Hepatocyte (in vitro differentiated cells): ENCODE measurements around the gene KCNJ16. TPM values are rescaled to one million over a fixed set of nuclear protein-coding genes. Genes with fewer than 3 reads are reported as not detected.

Source experiments
- DNase-seq: peaks from one replicate; pipeline ENCODE4 v3.0.0-alpha.2; 2016; ENCODE audit warnings: low spot score
- H2AFZ ChIP-seq: fragments of 200-600 bp; sonication (generic); 2 replicates; pipeline ENCODE4 v1.6.0; 2016; ENCODE audit warnings: antibody characterized with exemption, mild to moderate bottlenecking
- H3K27ac ChIP-seq: fragments of 200-600 bp; sonication (generic); 2 replicates; pipeline ENCODE4 v1.5.1; 2016; ENCODE audit warnings: mild to moderate bottlenecking
- H3K27me3 ChIP-seq: fragments of 200-600 bp; sonication (generic); 2 replicates; pipeline ENCODE4 v1.6.1; 2016
- H3K36me3 ChIP-seq: fragments of 200-600 bp; sonication (generic); replicated peaks from 2 replicates; pipeline ENCODE4 v1.5.1; 2016; ENCODE audit warnings: low read depth; ENCODE audit not compliant: insufficient read depth
- H3K4me1 ChIP-seq: fragments of 200-600 bp; sonication (generic); 2 replicates; pipeline ENCODE4 v1.5.1; 2016; ENCODE audit warnings: mild to moderate bottlenecking, moderate library complexity; ENCODE audit not compliant: insufficient read depth
- H3K4me2 ChIP-seq: fragments of 200-600 bp; sonication (generic); 2 replicates; pipeline ENCODE4 v1.6.0; 2016
- H3K4me3 ChIP-seq: fragments of 200-600 bp; sonication (generic); 2 replicates; pipeline ENCODE4 v1.5.1; 2016; ENCODE audit warnings: mild to moderate bottlenecking
- H3K79me2 ChIP-seq: fragments of 200-600 bp; sonication (generic); 2 replicates; pipeline ENCODE4 v1.6.0; 2017; ENCODE audit warnings: mild to moderate bottlenecking
- H3K9me2 ChIP-seq: fragments of 200-600 bp; sonication (generic); replicated peaks from 2 replicates; pipeline ENCODE4 v1.6.0; 2017; ENCODE audit warnings: mild to moderate bottlenecking; ENCODE audit not compliant: insufficient read depth
- H3K9me3 ChIP-seq: fragments of 200-600 bp; sonication (generic); 2 replicates; pipeline ENCODE4 v1.5.1; 2016; ENCODE audit warnings: low read depth, mild to moderate bottlenecking
- H4K20me1 ChIP-seq: fragments of 200-600 bp; sonication (generic); 2 replicates; pipeline ENCODE4 v1.6.0; 2016; ENCODE audit warnings: mild to moderate bottlenecking; ENCODE audit not compliant: insufficient read depth, poor library complexity, severe bottlenecking
- EZH2 ChIP-seq: fragments of 200-600 bp; sonication (generic); IDR thresholded peaks from 2 replicates; pipeline ENCODE4 v1.6.1; 2016; ENCODE audit warnings: antibody characterized with exemption, mild to moderate bottlenecking, borderline replicate concordance
- EZH2phosphoT487 ChIP-seq: fragments of 200-600 bp; sonication (generic); IDR thresholded peaks from one replicate; pipeline ENCODE4 v1.6.1; 2018; ENCODE audit warnings: antibody characterized with exemption, mild to moderate bottlenecking, low read depth, moderate library complexity; ENCODE audit not compliant: unreplicated experiment, severe bottlenecking
- WGBS: methylation state at CpG from one replicate; pipeline ENCODE4 v1.1.6; 2016; ENCODE audit warnings: low lambda C conversion rate; ENCODE audit errors: missing lambda C conversion rate; 5-methylcytosine and 5-hydroxymethylcytosine counted together
- polyA plus RNA-seq: library from polyadenylated mRNA; unstranded; fragments of >200 nt; fragmentation: Nextera tagmentation; extraction: Ambion mirVana; gene quantifications from 2 replicates; pipeline ENCODE4 v1.2.1, GENCODE V29; 2016
- total RNA-seq: library from RNA; depleted of rRNA; stranded (reverse); fragments of >200 nt; gene quantifications from 2 replicates; pipeline ENCODE4 v1.2.3, GENCODE V29; 2014
- TF ChIP-seq, protein P1 (sequence below): fragments of 200-600 bp; sonication (generic); IDR thresholded peaks from 2 replicates; pipeline ENCODE4 v1.5.1; 2016; ENCODE audit warnings: antibody characterized with exemption, mild to moderate bottlenecking; ENCODE audit not compliant: poor library complexity

The KCNJ16 gene
- total and polyA plus RNA-seq, 2 experiments from 2014 or later, result 2.7 to 40.6 TPM

DNA sequence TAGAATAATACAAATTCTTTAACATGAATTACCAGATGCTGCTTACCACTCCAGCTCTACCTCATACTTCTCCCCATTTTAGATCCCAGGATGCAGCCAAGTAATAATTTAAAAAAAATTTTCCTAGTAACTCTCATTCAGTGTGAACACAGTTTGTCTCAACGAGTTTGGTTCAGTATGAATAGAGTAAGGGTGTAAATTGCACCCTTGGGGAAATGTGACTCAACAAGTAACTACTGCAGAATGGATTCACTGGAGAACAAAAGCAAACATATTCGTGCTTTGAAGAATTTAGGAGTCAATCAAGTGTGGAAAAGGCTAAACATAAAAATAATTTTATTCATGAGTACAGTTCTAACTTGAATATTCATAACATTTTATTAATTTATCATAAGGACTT, 23.0 kb downstream of the KCNJ16 start:
- 81% methylated on average over 2 of the region's 2 CpGs for WGBS
- no peaks in the 10 kb centered on the region for H4K20me1 ChIP-seq
- no peaks in the 10 kb centered on the region for H3K9me3 ChIP-seq
- no peak overlapping the region for H3K4me2 ChIP-seq
- no peak overlapping the region for H2AFZ ChIP-seq
- no peak for DNase-seq
- no peak overlapping the region for H3K27ac ChIP-seq
- no peaks in the 10 kb centered on the region for H3K4me1 ChIP-seq
- no peaks in the 10 kb centered on the region for H3K36me3 ChIP-seq
- peaks cover 2% of the 10 kb centered on the region for H3K79me2 ChIP-seq
- no peaks in the 10 kb centered on the region for H3K9me2 ChIP-seq
- no peaks in the 10 kb centered on the region for H3K27me3 ChIP-seq
- TF ChIP-seq, protein P1, sequence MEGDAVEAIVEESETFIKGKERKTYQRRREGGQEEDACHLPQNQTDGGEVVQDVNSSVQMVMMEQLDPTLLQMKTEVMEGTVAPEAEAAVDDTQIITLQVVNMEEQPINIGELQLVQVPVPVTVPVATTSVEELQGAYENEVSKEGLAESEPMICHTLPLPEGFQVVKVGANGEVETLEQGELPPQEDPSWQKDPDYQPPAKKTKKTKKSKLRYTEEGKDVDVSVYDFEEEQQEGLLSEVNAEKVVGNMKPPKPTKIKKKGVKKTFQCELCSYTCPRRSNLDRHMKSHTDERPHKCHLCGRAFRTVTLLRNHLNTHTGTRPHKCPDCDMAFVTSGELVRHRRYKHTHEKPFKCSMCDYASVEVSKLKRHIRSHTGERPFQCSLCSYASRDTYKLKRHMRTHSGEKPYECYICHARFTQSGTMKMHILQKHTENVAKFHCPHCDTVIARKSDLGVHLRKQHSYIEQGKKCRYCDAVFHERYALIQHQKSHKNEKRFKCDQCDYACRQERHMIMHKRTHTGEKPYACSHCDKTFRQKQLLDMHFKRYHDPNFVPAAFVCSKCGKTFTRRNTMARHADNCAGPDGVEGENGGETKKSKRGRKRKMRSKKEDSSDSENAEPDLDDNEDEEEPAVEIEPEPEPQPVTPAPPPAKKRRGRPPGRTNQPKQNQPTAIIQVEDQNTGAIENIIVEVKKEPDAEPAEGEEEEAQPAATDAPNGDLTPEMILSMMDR, result no peak
- TF ChIP-seq EZH2 (no peak), EZH2phosphoT487 (no peak)
- H3K4me3 ChIP-seq, result no peak overlapping the region

DNA sequence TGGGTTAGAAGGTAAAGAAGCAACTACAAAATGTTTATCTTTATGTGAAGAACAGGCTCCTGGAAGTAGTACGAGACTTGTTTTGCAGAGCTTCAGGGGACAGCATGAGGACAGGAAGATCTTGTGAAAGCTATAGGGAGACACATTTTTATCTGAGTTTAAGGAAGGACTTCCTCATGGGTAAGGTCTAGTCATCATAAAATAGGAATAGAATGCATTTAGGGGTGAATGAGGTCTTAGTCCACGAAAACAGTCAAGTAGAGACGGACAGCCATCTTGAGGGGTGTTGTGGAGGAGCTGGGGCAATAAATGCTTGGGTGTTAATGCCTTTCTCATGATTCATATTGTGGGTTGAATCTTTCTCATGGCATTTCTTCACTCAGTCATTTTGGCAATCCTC, 24.3 kb downstream of the KCNJ16 start:
- H3K79me2 ChIP-seq, result peaks cover 2% of the 10 kb centered on the region
- DNase-seq, result no peak
- H3K27ac ChIP-seq, result no peak overlapping the region
- TF ChIP-seq, protein P1, result no peak
- TF ChIP-seq EZH2, result no peak
- TF ChIP-seq EZH2phosphoT487, result no peak
- H3K9me2 ChIP-seq, result no peaks in the 10 kb centered on the region
- H3K36me3 ChIP-seq, result no peaks in the 10 kb centered on the region
- no peak overlapping the region for H3K4me2 ChIP-seq
- no peaks in the 10 kb centered on the region for H3K9me3 ChIP-seq
- H2AFZ ChIP-seq, result no peak overlapping the region
- H3K4me1 ChIP-seq, result no peaks in the 10 kb centered on the region
- H4K20me1 ChIP-seq, result no peaks in the 10 kb centered on the region
- WGBS, result 96% methylated on average over 3 of the region's 3 CpGs
- H3K4me3 ChIP-seq, result no peak overlapping the region
- no peaks in the 10 kb centered on the region for H3K27me3 ChIP-seq

DNA sequence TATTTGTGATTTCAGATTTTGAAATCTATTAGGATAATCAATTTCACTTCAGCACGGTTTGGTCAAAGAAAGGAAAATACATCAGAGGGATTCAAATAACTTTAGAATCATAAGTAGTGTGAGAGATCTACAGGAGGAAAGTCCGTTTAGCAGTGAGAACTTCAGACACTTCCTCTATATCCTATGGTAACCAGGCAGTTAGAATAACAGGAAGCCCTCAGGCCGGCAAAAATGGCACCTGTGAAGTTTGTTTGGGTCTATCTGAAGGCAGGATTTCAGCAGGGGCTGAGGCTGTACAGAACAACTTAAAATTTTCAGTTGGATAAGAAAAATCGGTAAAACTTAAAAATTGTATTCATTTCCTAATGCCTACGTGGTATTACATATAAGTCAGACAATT, 24.9 kb downstream of the KCNJ16 start:
- DNase-seq, result no peak
- Histone ChIP-seq H3K4me2 (no peak overlapping the region), H3K27me3 (no peaks in the 10 kb centered on the region), H3K4me1 (no peaks in the 10 kb centered on the region), H2AFZ (no peak overlapping the region), H3K9me3 (no peaks in the 10 kb centered on the region), H3K79me2 (no peaks in the 10 kb centered on the region), H3K4me3 (no peak overlapping the region), H3K27ac (no peak overlapping the region), H4K20me1 (no peaks in the 10 kb centered on the region), H3K36me3 (no peaks in the 10 kb centered on the region), H3K9me2 (no peaks in the 10 kb centered on the region)
- TF ChIP-seq, protein P1, result no peak
- TF ChIP-seq EZH2 (no peak), EZH2phosphoT487 (no peak)
- WGBS, result 90% methylated on average over 5 of the region's 5 CpGs

DNA sequence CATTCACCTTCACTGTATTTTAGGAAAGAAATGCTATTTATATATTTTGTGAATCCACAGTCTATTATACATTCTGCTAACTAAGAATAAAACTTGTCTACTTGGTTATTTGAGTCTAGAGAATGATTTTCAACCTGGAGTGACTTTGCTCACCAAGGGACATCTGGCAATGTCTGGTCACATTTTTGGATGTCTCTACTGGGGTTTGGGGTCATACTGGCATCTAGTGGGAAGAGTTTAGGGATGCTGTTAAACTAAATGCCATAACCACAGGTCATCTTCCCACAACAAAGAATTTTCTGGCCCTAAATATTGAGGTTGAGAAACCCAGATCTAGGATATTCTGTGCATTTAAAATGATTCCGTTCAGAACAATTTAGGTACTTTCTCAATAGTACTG, 26.0 kb downstream of the KCNJ16 start:
- Histone ChIP-seq H3K9me2 (no peaks in the 10 kb centered on the region), H3K4me1 (no peaks in the 10 kb centered on the region), H3K9me3 (no peaks in the 10 kb centered on the region), H3K4me3 (no peak overlapping the region), H2AFZ (no peak overlapping the region), H3K27ac (no peak overlapping the region), H3K79me2 (no peaks in the 10 kb centered on the region), H4K20me1 (no peaks in the 10 kb centered on the region), H3K27me3 (no peaks in the 10 kb centered on the region), H3K36me3 (no peaks in the 10 kb centered on the region), H3K4me2 (no peak overlapping the region)
- DNase-seq, result no peak
- no peak for TF ChIP-seq EZH2phosphoT487
- no peak for TF ChIP-seq EZH2
- TF ChIP-seq, protein P1, result no peak
- 97% methylated on average over 1 of the region's 1 CpG for WGBS
